ENCODE data around the gene CSH1. TPM values are rescaled to one million over a fixed set of nuclear protein-coding genes. Genes with fewer than 3 reads are reported as not detected.

Gene CSH1
- total RNA-seq, 1 donor from 2014 or later: not detected

DNA sequence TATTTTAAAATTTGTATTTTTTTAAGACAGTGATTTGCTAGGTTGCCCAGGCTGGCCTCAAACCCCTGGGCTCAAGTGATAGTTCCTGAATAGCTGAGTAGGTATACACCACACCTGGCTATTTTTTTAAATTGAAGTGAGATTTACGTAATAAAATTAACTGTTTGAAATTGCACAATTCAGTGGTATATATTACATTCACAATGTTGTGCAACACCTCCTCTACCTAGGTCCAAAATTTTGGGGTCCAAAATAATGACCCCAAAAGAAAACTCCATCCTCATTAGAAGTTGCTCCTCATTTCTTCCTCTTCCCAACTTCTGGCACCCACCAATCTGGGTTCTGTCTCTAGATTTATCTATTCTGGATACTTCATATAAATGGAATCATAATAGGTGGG lies 50.9 kb downstream of the CSH1 start:
- DNase-seq: no peak
- intact Hi-C loops (cut with DNase I): no loop called here
- ATAC-seq (ENCODE audit: poor library complexity): no peak

Other genes starting within 250 kb of the CSH1 start
- 2.4 TPM for gene LIMD2, start 196.4 kb downstream of the CSH1 start, total RNA-seq
- gene STRADA, start 154.8 kb downstream of the CSH1 start, total RNA-seq: 14.7 TPM
- 84.8 TPM for gene CCDC47, start 123.0 kb downstream of the CSH1 start, total RNA-seq
- gene DDX42, start 122.4 kb downstream of the CSH1 start, total RNA-seq: 42.4 TPM
- 136 TPM for gene PSMC5, start 69.1 kb downstream of the CSH1 start, total RNA-seq
- 29.8 TPM for gene FTSJ3, start 68.9 kb downstream of the CSH1 start, total RNA-seq
- 22.0 TPM for gene SMARCD2, start 53.9 kb downstream of the CSH1 start, total RNA-seq
- gene CSH2, start 22.9 kb downstream of the CSH1 start, total RNA-seq: not detected
- gene GH2, start 14.6 kb downstream of the CSH1 start, total RNA-seq: not detected
- gene CSHL1, start 14.7 kb upstream of the CSH1 start, total RNA-seq: not detected
- not detected for gene GH1, start 22.3 kb upstream of the CSH1 start, total RNA-seq
- gene CD79B, start 35.8 kb upstream of the CSH1 start, total RNA-seq: 8.9 TPM
- gene SCN4A, start 76.3 kb upstream of the CSH1 start, total RNA-seq: 0.56 TPM
- gene PRR29, start 101.8 kb upstream of the CSH1 start, total RNA-seq: 0.30 TPM
- gene ICAM2, start 124.1 kb upstream of the CSH1 start, total RNA-seq: 31.9 TPM
- gene ERN1, start 233.6 kb upstream of the CSH1 start, total RNA-seq: 6.7 TPM

Data from Right ventricle myocardium superior (tissue), 1 donor.